Fibroblast of the aortic adventitia (primary cell): ENCODE data around the gene PSMD13. TPM values are rescaled to one million over a fixed set of nuclear protein-coding genes. Genes with fewer than 3 reads are reported as not detected.
"Not testable (repeated sequence)": the region's sequence is repeated elsewhere in the genome, so short reads cannot be mapped to it uniquely, and the experiment has no call there.

ENCODE experiments used
- DNase-seq: peaks from one replicate; pipeline ENCODE4 v3.0.0-alpha.2; 2010; ENCODE audit warnings: low read depth
- H3K4me3 ChIP-seq: 2 replicates; pipeline ENCODE4 v1.5.1; 2011; ENCODE audit warnings: low read depth, mild to moderate bottlenecking, control low read depth, low read length, moderate library complexity
- total RNA-seq: library from RNA; depleted of rRNA; stranded (reverse); fragments of >200 nt; gene quantifications from 2 replicates; pipeline ENCODE4 v1.2.3, GENCODE V29; 2012; ENCODE audit warnings: low replicate concordance
- TF ChIP-seq, protein P1 (sequence below): IDR thresholded peaks from 2 replicates; pipeline ENCODE4 v1.5.1; 2011; ENCODE audit warnings: mild to moderate bottlenecking, low read length, control low read depth, inconsistent platforms; ENCODE audit not compliant: insufficient read depth

Gene PSMD13
- total RNA-seq, 1 donor, result 96.9 TPM

DNA sequence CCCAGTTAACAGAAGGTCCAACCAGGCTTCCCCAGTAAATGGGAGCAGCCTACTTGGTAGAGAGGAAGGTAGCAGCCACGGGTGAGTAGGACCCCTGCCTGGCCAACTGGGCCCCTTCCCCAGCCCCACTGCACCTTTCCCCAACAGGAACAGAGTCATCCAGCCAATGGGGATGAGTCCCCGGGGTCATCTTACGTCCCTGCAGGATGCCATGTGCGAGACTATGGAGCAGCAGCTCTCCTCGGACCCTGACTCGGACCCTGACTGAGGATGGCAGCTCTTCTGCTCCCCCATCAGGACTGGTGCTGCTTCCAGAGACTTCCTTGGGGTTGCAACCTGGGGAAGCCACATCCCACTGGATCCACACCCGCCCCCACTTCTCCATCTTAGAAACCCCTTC is 22.7 kb upstream of the PSMD13 start:
- TF ChIP-seq, protein P1, sequence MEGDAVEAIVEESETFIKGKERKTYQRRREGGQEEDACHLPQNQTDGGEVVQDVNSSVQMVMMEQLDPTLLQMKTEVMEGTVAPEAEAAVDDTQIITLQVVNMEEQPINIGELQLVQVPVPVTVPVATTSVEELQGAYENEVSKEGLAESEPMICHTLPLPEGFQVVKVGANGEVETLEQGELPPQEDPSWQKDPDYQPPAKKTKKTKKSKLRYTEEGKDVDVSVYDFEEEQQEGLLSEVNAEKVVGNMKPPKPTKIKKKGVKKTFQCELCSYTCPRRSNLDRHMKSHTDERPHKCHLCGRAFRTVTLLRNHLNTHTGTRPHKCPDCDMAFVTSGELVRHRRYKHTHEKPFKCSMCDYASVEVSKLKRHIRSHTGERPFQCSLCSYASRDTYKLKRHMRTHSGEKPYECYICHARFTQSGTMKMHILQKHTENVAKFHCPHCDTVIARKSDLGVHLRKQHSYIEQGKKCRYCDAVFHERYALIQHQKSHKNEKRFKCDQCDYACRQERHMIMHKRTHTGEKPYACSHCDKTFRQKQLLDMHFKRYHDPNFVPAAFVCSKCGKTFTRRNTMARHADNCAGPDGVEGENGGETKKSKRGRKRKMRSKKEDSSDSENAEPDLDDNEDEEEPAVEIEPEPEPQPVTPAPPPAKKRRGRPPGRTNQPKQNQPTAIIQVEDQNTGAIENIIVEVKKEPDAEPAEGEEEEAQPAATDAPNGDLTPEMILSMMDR, result no peak
- no peak for DNase-seq
- H3K4me3 ChIP-seq, result no peak overlapping the region

DNA sequence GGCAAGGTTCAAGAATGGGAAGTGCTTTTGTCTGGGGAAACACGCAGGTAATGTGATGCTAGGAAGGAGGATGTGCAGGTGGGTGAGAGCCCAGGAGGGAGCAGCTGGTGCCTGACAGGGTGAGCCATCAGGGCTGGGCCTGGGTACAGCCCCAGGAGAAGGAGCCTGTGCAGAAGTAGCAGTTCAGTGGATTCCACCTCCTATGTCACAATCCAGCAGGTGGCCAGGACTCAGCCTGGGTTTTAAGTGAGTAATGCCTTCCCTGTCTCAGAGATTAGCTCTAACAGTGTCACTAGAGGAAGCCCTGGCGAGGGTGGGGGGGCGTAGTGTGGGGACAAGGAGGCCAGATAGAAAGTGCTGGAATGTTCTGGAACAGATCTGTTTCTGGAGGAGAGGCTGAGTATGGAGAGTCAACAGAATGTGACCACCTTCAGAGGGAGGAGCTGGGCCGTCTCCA is 21.2 kb upstream of the PSMD13 start:
- no peak overlapping the region for H3K4me3 ChIP-seq
- TF ChIP-seq, protein P1, result no peak
- DNase-seq, result no peak

DNA sequence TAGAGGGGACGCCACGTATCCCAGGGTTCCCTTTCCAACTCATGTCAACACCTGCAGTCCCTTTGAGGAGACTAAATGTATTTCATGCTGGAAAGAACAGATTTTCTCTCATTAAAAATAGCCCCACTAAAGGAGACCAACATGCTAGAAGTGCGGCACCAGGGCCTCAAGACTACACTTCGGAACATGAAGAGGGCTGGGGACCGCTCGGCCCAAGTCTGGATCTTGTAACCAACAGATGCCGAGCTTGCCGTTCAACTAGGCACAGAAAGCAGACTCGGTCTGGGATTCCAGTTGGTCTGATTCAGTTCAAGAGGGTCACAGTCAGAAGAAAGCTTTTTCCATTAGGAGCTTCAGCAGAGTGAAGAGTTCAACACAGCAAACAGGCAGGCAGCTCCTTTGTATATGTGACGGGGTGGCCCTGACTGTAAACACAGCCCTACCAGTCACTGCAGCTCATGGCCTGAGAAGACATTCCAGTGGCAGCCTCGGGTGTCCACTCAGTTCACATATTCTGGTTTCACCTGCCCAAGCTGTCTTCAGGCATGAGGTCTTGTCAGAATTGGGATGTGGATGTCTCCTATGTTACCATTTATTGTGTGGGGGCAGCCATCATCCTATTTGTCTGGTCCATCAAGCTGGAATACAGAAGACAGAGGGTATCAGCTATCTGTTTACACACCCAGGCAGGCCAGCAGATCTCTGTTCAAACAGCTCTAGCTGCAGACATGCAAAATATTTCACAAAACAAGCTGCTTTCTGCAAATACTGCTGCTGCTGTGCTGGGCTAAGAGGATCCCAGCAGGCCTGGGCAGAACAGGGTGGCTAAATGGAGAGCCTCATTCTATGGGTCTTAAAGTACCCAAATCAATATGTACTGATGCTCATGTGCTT is 20.4 kb upstream of the PSMD13 start:
- H3K4me3 ChIP-seq, result no peak overlapping the region
- no peak for DNase-seq
- TF ChIP-seq, protein P1, result no peak

DNA sequence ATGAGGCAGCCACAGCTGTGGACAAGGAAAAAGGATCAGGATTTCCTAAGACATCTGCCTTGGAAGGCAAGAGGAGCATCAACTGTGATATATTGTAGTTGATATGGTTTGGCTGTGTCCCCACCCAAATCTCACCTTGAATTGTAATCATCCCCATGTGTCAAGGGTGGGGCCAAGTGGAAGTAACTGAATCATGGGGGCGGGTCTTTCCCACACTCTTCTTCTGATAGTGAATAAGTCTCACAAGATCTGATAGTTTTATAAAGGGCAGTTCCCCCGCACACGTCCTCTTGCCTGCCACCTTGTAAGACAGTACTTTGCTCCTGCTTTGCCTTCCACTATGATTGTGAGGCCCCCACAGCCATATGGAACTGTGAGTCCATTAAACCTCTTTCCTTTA is 19.1 kb upstream of the PSMD13 start:
- no peak overlapping the region for H3K4me3 ChIP-seq
- DNase-seq, result no peak
- TF ChIP-seq, protein P1, result no peak

DNA sequence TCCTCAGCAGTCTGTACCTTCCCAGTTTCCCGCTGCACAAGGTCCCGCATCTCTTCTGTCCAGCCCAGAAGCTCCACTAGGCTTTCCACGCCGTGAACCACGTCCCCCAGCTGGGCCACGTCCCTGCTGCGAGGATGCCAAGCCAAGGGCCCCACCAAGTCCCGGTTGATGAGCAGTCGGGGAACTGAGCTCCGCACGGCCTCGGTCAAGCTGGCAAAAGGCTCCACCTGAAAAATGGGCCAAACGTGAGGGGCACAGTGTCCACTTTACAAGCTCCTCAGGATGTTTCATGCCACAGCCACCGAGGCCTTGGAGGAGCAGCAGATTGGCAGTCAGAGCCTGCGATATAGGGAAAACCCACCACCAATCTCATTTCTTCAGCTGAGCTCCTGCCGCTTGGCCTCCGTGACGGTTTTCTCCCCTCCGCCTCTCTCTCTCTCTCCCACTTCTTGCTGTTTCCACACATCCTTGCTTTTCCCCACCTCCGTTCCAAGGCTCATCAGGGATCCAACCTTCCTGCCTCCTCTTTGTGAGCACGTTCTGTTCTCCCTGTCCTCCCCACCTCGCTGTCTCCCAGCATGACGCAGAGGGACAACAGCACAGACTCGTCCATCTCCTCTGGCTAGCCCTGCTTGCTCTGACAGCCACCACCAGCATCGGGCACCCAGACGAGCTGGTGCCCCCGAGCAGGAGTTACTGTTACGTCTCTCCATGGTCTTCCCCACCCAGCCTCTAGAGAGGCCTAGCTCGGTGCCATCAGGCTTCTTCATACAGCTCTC is 17.8 kb upstream of the PSMD13 start:
- H3K4me3 ChIP-seq, result no peak overlapping the region
- DNase-seq, result no peak
- TF ChIP-seq, protein P1, result no peak

DNA sequence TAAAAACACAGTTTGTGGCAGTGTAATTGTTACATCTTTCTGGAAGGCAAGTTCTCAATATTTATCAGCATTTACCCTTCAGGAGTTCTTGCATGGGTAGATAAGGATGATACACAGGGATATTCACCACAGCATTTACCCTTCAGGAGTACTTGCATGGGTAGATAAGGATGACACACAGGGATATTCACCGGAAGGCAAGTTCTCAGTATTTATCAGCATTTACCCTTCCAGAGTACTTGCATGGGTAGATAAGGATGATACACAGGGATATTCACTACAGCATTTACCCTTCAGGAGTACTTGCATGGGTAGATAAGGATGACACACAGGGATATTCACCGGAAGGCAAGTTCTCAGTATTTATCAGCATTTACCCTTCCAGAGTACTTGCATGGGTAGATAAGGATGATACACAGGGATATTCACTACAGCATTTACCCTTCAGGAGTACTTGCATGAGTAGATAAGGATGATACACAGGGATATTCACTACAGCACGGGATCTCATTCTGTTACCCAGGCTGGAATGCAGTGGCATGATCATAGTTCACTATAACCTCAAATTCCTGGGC is 16.0 kb upstream of the PSMD13 start:
- DNase-seq, H3K4me3 ChIP-seq: not testable (repeated sequence)

DNA sequence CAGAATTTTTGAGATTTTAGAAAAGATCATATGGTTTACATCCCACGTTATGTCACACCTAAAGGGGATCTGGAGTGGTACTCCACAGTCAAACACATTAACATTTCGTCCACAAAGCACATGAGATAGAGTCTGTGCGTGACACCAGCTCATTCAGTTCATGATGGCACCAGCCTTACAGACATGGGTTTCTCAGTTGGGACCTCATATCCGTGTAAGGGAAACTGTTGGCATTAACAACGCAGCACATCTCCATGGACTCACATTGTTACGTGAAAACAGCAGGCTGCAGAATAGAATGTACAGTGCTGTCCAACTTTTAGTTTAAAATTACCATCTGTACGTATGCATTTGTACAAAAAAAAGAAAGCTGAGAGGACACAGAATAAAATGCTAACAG is 15.2 kb upstream of the PSMD13 start:
- TF ChIP-seq, protein P1, result no peak
- no peak for DNase-seq

More for the DNA sequence above, 15.2 kb upstream of the PSMD13 start:
- H3K4me3 ChIP-seq, result no peak overlapping the region
